Camera-type eye (tissue), 1 donor: Measurements from ENCODE around the gene ACACB. TPM values are rescaled to one million over a fixed set of nuclear protein-coding genes. Genes with fewer than 3 reads are reported as not detected.

ENCODE experiments used
- total RNA-seq: library from RNA; depleted of rRNA; stranded (reverse); fragments of >200 nt; gene quantifications from one replicate; pipeline ENCODE4 v1.2.3, GENCODE V29; 2014

Gene ACACB
- total RNA-seq = 28.3 TPM

DNA sequence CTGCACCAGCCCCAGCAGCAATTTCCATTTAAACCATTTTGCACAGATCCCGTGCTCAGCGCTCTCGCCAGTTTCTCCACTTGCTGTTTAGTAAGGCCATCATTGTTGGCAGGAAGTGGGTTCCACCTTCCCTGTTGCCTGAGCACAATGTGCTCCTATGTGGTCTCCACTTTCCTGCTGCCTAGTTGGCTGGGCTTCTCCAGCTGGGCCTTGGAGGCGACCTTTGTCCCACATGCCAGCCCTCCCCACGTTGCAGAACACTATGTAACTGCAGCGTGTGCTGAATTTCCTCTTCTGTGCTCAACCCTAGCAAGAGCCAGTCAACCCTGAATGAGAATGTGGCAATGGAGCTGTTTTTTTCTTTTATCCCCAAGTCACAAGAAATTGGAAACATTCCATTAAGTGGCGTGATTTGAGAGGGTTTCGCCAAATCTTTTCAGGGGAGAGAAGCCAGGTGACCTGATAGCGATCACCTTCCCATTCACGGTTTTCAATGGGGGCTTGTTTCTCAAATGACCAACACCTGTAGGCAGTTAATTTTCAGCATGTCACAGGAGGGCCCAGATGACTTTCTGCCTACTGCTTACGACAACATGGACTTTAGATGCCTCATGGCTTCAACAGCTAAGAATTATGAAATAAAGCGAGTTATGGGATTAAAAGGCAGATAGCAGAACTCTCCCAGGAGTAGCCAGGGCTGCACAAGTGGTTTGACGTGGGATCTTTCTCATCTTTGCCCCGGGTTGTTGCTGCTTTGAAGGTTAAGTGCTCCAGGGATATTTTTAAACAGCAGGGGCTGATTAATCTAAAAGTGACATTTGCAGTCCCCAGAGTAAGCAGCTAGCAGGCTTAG is at the start of gene ACACB:
Gene ACACB (plus strand): TSS at position 830 of the 853 bp plus-strand sequence. CDS start 22,819 bp downstream, outside the sequence.

DNA sequence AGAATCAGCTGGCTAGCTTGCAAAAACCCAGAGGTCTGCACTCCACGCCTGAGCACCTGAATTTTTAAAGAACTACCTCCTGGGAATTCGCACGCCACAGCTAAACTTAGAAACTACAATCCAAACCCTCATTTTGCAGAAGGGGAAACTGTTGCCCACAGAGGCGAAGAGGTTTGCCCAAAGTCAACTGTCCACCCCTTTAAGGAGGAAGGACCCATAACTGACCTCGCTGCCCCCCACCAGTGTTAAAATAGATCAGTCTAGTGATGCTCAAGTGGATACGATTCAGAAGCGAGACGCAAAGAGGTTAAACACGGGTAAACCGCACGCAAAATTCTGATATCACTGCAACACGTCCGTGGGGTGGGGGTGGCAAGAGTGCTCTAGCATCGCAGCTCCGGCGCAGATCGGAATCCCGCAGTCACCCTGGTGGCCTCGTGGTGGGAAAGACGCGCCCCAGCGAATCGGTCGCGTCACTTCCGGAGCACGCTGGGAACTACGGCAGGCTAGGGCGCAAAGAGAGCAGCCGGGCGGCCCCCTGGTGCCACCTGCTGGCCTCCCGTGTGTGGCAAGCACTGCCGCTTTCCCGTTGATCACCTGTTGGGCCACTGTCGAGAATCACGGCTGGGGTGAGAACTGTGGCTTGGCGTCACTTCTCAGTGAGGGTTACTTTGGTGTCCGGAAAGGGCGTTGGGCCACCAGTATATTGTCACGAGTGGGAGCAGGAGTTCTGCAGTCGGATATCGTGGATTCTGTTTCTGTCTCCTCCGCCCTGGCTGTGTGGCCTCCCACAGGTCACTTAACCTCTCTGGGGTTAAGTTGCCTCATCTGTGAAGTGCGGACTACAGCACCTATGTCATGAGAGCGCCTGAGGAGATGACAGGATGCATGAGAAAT is 23.1 kb upstream of the ACACB start, which contains the start of gene ALKBH2:
Gene ALKBH2 (minus strand): TSS at position 451 of the 897 bp plus-strand sequence. CDS start 686 bp downstream, outside the sequence.

DNA sequence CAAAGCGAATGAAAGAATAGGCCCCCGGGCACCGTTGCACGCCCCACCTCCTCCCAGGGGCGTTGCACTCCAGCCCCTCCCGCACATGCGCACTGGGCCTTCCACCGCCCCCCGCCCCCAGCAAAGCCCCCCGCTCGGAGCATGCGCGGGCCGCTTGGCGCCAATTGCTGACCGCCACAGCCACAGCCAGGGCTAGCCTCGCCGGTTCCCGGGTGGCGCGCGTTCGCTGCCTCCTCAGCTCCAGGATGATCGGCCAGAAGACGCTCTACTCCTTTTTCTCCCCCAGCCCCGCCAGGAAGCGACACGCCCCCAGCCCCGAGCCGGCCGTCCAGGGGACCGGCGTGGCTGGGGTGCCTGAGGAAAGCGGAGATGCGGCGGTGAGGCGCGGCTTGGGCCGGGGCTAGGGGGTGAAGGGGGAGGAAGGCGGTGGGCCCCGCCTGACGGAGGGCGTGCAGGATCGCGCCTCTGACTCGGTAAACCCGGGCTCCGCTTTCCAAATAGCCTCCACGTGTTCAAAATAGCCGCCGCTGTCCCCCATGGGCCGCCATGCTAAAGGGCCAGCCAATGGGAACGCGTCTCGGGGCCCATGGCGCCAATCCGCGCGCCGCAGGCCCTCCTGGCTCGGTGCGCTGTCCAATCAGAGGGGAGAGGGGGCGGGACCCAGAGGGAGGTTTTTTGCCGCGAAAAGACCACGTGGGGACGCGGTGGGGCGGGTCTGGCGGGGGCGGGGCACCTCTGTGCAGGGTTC is 18.8 kb upstream of the ACACB start, which contains the start of gene UNG:
Gene UNG (plus strand): TSS at position 163 of the 748 bp plus-strand sequence. CDS start 83 bp downstream, at position 246.

DNA sequence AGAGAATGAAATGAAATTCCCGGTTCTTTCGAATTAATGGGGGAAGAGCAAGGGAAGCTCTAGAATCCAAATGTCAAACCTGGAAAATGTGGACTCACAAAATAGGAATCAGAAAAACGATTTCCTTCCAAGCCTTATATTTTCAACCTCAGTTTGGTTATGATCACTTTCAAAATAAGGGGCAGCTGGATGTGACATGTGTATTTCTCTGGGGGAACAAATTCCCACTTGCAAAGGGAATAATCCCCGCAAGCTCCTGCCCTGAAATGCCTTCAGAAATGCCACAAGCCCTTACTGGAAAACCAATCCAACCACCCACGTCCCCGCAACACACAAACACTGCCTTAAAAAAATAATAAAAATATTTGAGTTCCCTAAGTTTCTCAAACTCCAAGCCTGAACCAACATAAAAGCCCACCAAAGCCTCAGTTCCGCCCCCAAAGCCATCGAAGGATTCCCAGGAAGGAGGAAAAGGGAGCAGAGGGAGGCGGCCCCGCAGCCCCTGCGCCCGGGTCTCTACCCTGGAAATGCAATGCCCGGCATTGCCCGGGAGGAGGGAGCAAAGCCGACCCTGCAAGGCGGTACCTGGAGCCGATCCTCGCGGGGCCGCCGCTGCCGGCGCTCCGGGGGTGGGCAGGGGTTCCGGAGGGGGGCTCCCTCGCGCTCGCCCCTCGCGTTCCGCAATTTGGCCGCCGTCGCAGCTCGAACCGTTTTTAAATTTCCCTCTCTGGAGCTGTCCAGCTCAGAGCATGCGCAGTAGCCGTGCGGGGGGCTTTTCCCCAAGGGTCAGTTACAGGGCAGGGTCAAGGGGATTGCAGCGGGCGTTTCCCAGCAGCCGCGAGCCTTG is 192.4 kb downstream of the ACACB start, which contains the start of gene FOXN4:
Gene FOXN4 (minus strand): TSS at position 751 of the 847 bp plus-strand sequence. CDS start 963 bp downstream, outside the sequence.

Other genes starting within 250 kb of the ACACB start
- gene DAO, start 236.5 kb upstream of the ACACB start, total RNA-seq = not detected
- gene SVOP, start 95.5 kb upstream of the ACACB start, total RNA-seq = 21.6 TPM
- 32.4 TPM for gene USP30, start 64.0 kb upstream of the ACACB start, total RNA-seq
- 16.9 TPM for gene ALKBH2, start 23.1 kb upstream of the ACACB start, total RNA-seq
- 31.3 TPM for gene UNG, start 19.0 kb upstream of the ACACB start, total RNA-seq
- gene FOXN4, start 192.7 kb downstream of the ACACB start, total RNA-seq = 3.4 TPM
- gene MYO1H, start 231.3 kb downstream of the ACACB start, total RNA-seq = 0.82 TPM